AG04450 (cell line): ENCODE data around the gene LASP1. TPM values are rescaled to one million over a fixed set of nuclear protein-coding genes. Genes with fewer than 3 reads are reported as not detected.

Experiments used
- CTCF ChIA-PET: fragments of 300-600, 350-600 bp; formaldehyde crosslinking; extraction: SDS; loops from one replicate; lab custom pipeline; 2022; ENCODE audit warnings: antibody characterized with exemption, inconsistent platforms; lab: Charles Lee
- POLR2A ChIA-PET: fragments of 350-600 bp; formaldehyde crosslinking; extraction: SDS; loops from one replicate; lab custom pipeline; 2021; ENCODE audit warnings: antibody characterized with exemption, inconsistent platforms; lab: Yijun Ruan, JAX
- DNase-seq: peaks from one replicate; pipeline ENCODE4 v3.0.0-alpha.2; 2011; ENCODE audit warnings: low read depth, low spot score
- H3K27ac ChIP-seq: one replicate; pipeline ENCODE4 v1.5.1; 2012; ENCODE audit warnings: low read depth, low read length, control low read depth
- H3K27me3 ChIP-seq: one replicate; pipeline ENCODE4 v1.6.0; 2012; ENCODE audit warnings: low read length; ENCODE audit not compliant: control insufficient read depth, insufficient read depth
- H3K4me3 ChIP-seq: 2 replicates; pipeline ENCODE4 v1.5.1; 2011; ENCODE audit warnings: mild to moderate bottlenecking, low read depth, low read length, control low read depth
- H3K9me3 ChIP-seq: 2 replicates; pipeline ENCODE4 v1.5.1; 2012; ENCODE audit warnings: low read length; ENCODE audit not compliant: control insufficient read depth, insufficient read depth
- polyA plus RNA-seq: library from polyadenylated mRNA; depleted of rRNA; stranded (reverse); fragments of >200 nt; gene quantifications from 2 replicates; pipeline ENCODE4 v1.2.3, GENCODE V29; 2011
- TF ChIP-seq, protein P1 (sequence below): IDR thresholded peaks from 2 replicates; pipeline ENCODE4 v1.5.1; 2011; ENCODE audit warnings: low read depth, low read length, control low read depth, inconsistent platforms

The LASP1 gene
- polyA plus RNA-seq, 1 experiment: 181 TPM

DNA sequence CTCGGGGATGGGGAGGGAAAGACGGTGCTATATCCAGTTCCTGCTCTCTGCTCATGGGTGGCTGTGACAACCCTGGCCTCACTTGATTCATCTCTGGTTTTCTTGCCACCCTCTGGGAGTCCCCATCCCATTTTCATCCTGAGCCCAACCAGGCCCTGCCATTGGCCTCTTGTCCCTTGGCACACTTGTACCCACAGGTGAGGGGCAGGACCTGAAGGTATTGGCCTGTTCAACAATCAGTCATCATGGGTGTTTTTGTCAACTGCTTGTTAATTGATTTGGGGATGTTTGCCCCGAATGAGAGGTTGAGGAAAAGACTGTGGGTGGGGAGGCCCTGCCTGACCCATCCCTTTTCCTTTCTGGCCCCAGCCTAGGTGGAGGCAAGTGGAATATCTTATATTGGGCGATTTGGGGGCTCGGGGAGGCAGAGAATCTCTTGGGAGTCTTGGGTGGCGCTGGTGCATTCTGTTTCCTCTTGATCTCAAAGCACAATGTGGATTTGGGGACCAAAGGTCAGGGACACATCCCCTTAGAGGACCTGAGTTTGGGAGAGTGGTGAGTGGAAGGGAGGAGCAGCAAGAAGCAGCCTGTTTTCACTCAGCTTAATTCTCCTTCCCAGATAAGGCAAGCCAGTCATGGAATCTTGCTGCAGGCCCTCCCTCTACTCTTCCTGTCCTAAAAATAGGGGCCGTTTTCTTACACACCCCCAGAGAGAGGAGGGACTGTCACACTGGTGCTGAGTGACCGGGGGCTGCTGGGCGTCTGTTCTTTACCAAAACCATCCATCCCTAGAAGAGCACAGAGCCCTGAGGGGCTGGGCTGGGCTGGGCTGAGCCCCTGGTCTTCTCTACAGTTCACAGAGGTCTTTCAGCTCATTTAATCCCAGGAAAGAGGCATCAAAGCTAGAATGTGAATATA is 50.8 kb downstream of the LASP1 start:
- TF ChIP-seq, protein P1, sequence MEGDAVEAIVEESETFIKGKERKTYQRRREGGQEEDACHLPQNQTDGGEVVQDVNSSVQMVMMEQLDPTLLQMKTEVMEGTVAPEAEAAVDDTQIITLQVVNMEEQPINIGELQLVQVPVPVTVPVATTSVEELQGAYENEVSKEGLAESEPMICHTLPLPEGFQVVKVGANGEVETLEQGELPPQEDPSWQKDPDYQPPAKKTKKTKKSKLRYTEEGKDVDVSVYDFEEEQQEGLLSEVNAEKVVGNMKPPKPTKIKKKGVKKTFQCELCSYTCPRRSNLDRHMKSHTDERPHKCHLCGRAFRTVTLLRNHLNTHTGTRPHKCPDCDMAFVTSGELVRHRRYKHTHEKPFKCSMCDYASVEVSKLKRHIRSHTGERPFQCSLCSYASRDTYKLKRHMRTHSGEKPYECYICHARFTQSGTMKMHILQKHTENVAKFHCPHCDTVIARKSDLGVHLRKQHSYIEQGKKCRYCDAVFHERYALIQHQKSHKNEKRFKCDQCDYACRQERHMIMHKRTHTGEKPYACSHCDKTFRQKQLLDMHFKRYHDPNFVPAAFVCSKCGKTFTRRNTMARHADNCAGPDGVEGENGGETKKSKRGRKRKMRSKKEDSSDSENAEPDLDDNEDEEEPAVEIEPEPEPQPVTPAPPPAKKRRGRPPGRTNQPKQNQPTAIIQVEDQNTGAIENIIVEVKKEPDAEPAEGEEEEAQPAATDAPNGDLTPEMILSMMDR: no peak
- peak overlapping the region; percentile 21 for H3K27ac ChIP-seq
- no peak overlapping the region for H3K4me3 ChIP-seq
- H3K27me3 ChIP-seq: no peaks in the 10 kb centered on the region
- no peaks in the 10 kb centered on the region for H3K9me3 ChIP-seq
- no peak for DNase-seq
- ChIA-PET POLR2A (no interaction called here), CTCF (interaction anchor here (0.7 kb wide), 3 partner anchors 19 to 233 kb away, joined by 4 to 5 read pairs (median 4); no protein-coding TSS in a partner anchor)

DNA sequence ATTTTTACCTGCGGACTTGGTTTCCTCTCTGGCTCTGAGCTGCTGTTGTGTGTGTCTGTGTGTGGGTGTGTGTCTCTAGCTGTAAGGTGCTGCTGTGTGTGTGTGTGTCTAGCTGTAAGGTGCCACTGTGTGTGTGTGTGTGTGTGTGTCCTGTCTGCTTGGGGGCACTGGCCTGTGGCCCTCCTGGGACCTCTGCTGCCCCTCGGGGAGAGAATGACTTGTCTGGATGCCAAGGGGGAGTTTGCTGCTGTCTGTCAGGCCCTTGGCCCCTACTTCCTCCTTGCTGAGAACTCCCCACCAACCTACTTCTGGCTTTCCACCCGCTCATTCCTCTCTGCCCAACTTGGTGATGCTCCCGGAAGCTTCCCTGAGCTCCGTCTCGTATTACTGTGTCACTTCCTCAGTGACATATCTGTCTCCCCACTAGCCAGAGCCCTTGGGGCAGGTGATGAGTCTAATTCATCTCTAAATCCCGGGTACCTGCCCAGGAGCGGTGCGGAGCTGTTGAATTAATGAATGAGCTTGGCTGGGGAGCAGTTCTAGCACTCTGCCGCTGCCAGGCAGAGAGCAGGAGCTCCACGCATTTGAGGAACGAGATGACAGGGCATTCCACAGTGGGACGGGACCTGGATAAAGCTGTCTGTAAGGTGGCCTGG is 52.0 kb downstream of the LASP1 start:
- H3K27ac ChIP-seq: no peak overlapping the region
- CTCF ChIA-PET: interaction anchor here (1.2 to 1.9 kb wide), 3 partner anchors 61 to 243 kb away, joined by 3 to 19 read pairs (median 6); no protein-coding TSS in a partner anchor

GRCh38 chr17:38922538-38923297 is 52.9 kb downstream of the LASP1 start:
- DNase-seq: no peak
- TF ChIP-seq, protein P1: no peak
- no peaks in the 10 kb centered on the region for H3K9me3 ChIP-seq
- peak overlapping the region; percentile 39 for H3K27ac ChIP-seq
- no peak overlapping the region for H3K4me3 ChIP-seq
- H3K27me3 ChIP-seq: no peaks in the 10 kb centered on the region
- POLR2A ChIA-PET: interaction anchor here (0.5 to 2.0 kb wide), 6 partner anchors 10 to 221 kb away, joined by 3 to 5 read pairs (median 3); partner anchors contain the start of gene LASP1
- CTCF ChIA-PET: interaction anchor here (1.2 to 1.9 kb wide), 3 partner anchors 60 to 242 kb away, joined by 3 to 19 read pairs (median 6); no protein-coding TSS in a partner anchor

More for the DNA sequence above, 52.0 kb downstream of the LASP1 start:
- DNase-seq: no peak
- no peaks in the 10 kb centered on the region for H3K27me3 ChIP-seq
- no peaks in the 10 kb centered on the region for H3K9me3 ChIP-seq
- H3K4me3 ChIP-seq: no peak overlapping the region
- TF ChIP-seq, protein P1: no peak
- POLR2A ChIA-PET: interaction anchor here (0.8 to 2.0 kb wide), 3 partner anchors 28 to 222 kb away, joined by 3 to 5 read pairs (median 3); partner anchors contain the start of gene LASP1

- peak within 1 kb of the TSS; percentile 61 for H3K4me3 ChIP-seq
- no peaks in the 10 kb centered on the region for H3K27me3 ChIP-seq
- peak within 1 kb of the TSS; percentile 69 for H3K27ac ChIP-seq
- TF ChIP-seq, protein P1: no peak
- H3K9me3 ChIP-seq: no peaks in the 10 kb centered on the region; the same call in 1 of the 2 replicates
- ChIA-PET CTCF (interaction anchor here (1.4 to 1.6 kb wide), 5 partner anchors 24 to 249 kb away, joined by 4 to 10 read pairs (median 7); no protein-coding TSS in a partner anchor), POLR2A (interaction anchor here (0.6 to 1.2 kb wide), 7 partner anchors 12 to 72 kb away, joined by 3 to 9 read pairs (median 4); partner anchors contain the start of gene RPL23)
- DNase-seq: no peak
Observed at GRCh38 chr17:38925263-38925995, 55.6 kb downstream of the LASP1 start, which contains the start of gene LASP1NB. TSS of gene LASP1NB (plus strand) at chr17:38925614.
